ENCODE measurements around the gene MINK1.

DNA sequence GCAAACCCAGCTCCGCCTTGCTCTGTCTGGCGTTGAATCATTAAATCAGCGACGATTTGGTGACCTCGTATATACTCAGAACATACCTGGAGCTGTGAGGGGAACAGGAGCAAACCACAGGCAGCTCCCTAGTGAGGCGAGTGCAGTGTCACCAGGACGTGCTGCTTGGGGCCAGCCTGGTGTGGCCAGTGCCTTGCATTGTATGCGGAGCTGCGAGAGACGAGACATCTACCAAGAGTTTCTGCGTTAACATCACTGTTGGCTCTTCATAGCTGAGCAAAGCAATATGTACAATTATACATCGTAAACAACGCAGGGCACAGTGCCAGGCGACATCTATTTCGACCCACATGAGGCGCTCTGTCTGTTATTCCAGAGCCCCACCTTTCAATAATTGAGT, 27.9 kb downstream of the MINK1 start:
- TF ChIP-seq ELF4 (IDR thresholded peaks at IDR 0.05) (no peak), SP1 (IDR thresholded peaks at IDR 0.05) (no peak), ZNF384 (IDR thresholded peaks at IDR 0.05) (no peak), BHLHE40 (IDR thresholded peaks at IDR 0.05; ENCODE audit: borderline replicate concordance) (no peak), NFRKB (IDR thresholded peaks at IDR 0.05) (no peak), SUZ12 (IDR thresholded peaks at IDR 0.05) (no peak), TARDBP (IDR thresholded peaks at IDR 0.05) (no peak)
